GM12878 (cell line): ENCODE results near the gene SAP30L. TPM values are rescaled to one million over a fixed set of nuclear protein-coding genes. Genes with fewer than 3 reads are reported as not detected.

Experiments used
- ETV6 ChIP-seq, 2 experiments: fragments of 450-650 bp in 1 of 2; IDR thresholded peaks in 1 of 2; conservative IDR thresholded peaks in 1 of 2; 2 replicates each; pipeline ENCODE4 v1.6.1; 2014; ENCODE audit warnings: antibody characterized with exemption in 1 of 2, borderline replicate concordance in 1 of 2, low read depth in 1 of 2, mild to moderate bottlenecking in 1 of 2, moderate library complexity in 1 of 2
- NBN ChIP-seq: fragments of 450-650 bp; IDR thresholded peaks from 2 replicates; pipeline ENCODE4 v1.6.1; 2016
- SMC3 ChIP-seq: IDR thresholded peaks from 2 replicates; pipeline ENCODE4 v1.6.1; 2011; ENCODE audit warnings: low read length, improper control_type of control experiment, borderline replicate concordance
- polyA plus RNA-seq, 11 experiments: library from polyadenylated mRNA; depleted of rRNA in 4 of 11; unstranded in 6 of 11; stranded (reverse) in 5 of 11; fragments of >200 nt; fragmentation: Nextera tagmentation in 4 of 11; fragmentation: Illumina TruSeq in 1 of 11; extraction: Ambion mirVana in 4 of 11; extraction: Trizol in 1 of 11; gene quantifications; 1 replicate in 1 of 11; 2 replicates in 10 of 11; pipeline versions ENCODE4 v1.2.1 to v1.2.3, GENCODE V29; 2011 to 2016; ENCODE audit warnings: inconsistent platforms in 2 of 11, missing spikeins in 2 of 11, low read depth in 1 of 11
- total RNA-seq, 4 experiments: library from RNA; depleted of rRNA in 3 of 4; stranded (reverse); fragments of >200 nt in 3 of 4; fragmentation: Illumina TruSeq in 1 of 4; extraction: Trizol in 1 of 4; gene quantifications; 2 replicates each; pipeline versions ENCODE4 v1.2.1 to v1.2.3, GENCODE V29; 2013 to 2021
- TF ChIP-seq, protein P1 (sequence below): fragments of 450-650 bp; formaldehyde crosslinking; IDR thresholded peaks from 2 replicates; pipeline ENCODE4 v1.5.0; 2022; ENCODE audit warnings: mild to moderate bottlenecking, missing genetic modification characterization
- TF ChIP-seq, protein P2 (sequence below): fragments of 450-650 bp; IDR thresholded peaks from 2 replicates; pipeline ENCODE4 v1.6.1; 2018; ENCODE audit warnings: mild to moderate bottlenecking, low read depth, moderate library complexity; ENCODE audit not compliant: partially characterized antibody

Gene SAP30L
- total and polyA plus RNA-seq, 10 of the 15 experiments (the other 5 are each of a cell fraction or from before 2014, with no cell fraction given): 2.4 to 36.8 (median 15.7) TPM

GRCh38 chr5:154474396-154475334, 28.9 kb downstream of the SAP30L start (continued):
- TF ChIP-seq, protein P1, sequence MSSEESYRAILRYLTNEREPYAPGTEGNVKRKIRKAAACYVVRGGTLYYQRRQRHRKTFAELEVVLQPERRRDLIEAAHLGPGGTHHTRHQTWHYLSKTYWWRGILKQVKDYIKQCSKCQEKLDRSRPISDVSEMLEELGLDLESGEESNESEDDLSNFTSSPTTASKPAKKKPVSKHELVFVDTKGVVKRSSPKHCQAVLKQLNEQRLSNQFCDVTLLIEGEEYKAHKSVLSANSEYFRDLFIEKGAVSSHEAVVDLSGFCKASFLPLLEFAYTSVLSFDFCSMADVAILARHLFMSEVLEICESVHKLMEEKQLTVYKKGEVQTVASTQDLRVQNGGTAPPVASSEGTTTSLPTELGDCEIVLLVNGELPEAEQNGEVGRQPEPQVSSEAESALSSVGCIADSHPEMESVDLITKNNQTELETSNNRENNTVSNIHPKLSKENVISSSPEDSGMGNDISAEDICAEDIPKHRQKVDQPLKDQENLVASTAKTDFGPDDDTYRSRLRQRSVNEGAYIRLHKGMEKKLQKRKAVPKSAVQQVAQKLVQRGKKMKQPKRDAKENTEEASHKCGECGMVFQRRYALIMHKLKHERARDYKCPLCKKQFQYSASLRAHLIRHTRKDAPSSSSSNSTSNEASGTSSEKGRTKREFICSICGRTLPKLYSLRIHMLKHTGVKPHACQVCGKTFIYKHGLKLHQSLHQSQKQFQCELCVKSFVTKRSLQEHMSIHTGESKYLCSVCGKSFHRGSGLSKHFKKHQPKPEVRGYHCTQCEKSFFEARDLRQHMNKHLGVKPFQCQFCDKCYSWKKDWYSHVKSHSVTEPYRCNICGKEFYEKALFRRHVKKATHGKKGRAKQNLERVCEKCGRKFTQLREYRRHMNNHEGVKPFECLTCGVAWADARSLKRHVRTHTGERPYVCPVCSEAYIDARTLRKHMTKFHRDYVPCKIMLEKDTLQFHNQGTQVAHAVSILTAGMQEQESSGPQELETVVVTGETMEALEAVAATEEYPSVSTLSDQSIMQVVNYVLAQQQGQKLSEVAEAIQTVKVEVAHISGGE (CRISPR knock-in tag): no peak
- TF ChIP-seq SMC3 (no peak), NBN (no peak), ETV6 (conservative IDR thresholded peaks at IDR 0.05 in 1 of 2, IDR thresholded peaks at IDR 0.05 in 1 of 2; ENCODE audit: borderline replicate concordance in 1 of 2, low read depth in 1 of 2) (no peak)
- TF ChIP-seq, protein P2, sequence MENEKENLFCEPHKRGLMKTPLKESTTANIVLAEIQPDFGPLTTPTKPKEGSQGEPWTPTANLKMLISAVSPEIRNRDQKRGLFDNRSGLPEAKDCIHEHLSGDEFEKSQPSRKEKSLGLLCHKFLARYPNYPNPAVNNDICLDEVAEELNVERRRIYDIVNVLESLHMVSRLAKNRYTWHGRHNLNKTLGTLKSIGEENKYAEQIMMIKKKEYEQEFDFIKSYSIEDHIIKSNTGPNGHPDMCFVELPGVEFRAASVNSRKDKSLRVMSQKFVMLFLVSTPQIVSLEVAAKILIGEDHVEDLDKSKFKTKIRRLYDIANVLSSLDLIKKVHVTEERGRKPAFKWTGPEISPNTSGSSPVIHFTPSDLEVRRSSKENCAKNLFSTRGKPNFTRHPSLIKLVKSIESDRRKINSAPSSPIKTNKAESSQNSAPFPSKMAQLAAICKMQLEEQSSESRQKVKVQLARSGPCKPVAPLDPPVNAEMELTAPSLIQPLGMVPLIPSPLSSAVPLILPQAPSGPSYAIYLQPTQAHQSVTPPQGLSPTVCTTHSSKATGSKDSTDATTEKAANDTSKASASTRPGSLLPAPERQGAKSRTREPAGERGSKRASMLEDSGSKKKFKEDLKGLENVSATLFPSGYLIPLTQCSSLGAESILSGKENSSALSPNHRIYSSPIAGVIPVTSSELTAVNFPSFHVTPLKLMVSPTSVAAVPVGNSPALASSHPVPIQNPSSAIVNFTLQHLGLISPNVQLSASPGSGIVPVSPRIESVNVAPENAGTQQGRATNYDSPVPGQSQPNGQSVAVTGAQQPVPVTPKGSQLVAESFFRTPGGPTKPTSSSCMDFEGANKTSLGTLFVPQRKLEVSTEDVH: no peak
